Myocyte (in vitro differentiated cells): ENCODE results near the gene DHRS7. TPM values are rescaled to one million over a fixed set of nuclear protein-coding genes. Genes with fewer than 3 reads are reported as not detected.

Experiments
- DNase-seq: peaks from one replicate; pipeline ENCODE4 v3.0.0-alpha.2; 2012; ENCODE audit warnings: low read depth
- polyA plus RNA-seq: library from polyadenylated mRNA; unstranded; fragments of >200 nt; gene quantifications from one replicate; pipeline ENCODE4 v1.2.1, GENCODE V29; 2012; ENCODE audit warnings: missing spikeins
- total RNA-seq: library from RNA; depleted of rRNA; stranded (reverse); fragments of >200 nt; gene quantifications from 2 replicates; pipeline ENCODE4 v1.2.3, GENCODE V29; 2014

The DHRS7 gene
- total RNA-seq, result 84.1 and 92.1 TPM in 2 replicates
- polyA plus RNA-seq, result 68.1 TPM

- peak; percentile 89 for DNase-seq
Measured at GRCh38 chr14:60164712-60165546, at the start of gene DHRS7. Gene DHRS7, minus strand, starts transcription at chr14:60165398. Its CDS starts 89 bp downstream, at chr14:60165309.

GRCh38 chr14:60214415-60215126, 49.4 kb upstream of the DHRS7 start:
- no peak for DNase-seq

GRCh38 chr14:60214003-60214402, 48.8 kb upstream of the DHRS7 start:
- no peak for DNase-seq

GRCh38 chr14:60212503-60213371, 47.5 kb upstream of the DHRS7 start:
- DNase-seq, result no peak

- no peak for DNase-seq
Measured at GRCh38 chr14:60211153-60211552, 46.0 kb upstream of the DHRS7 start.

- no peak for DNase-seq
Measured at GRCh38 chr14:60210703-60211102, 45.5 kb upstream of the DHRS7 start.

GRCh38 chr14:60206837-60207533, 41.8 kb upstream of the DHRS7 start:
- DNase-seq, result no peak

GRCh38 chr14:60206249-60206670, 41.1 kb upstream of the DHRS7 start:
- no peak for DNase-seq

GRCh38 chr14:60204843-60205774, 39.9 kb upstream of the DHRS7 start:
- peak; percentile 85 for DNase-seq

- DNase-seq, result peak; percentile 17
Measured at GRCh38 chr14:60204104-60204842, 39.1 kb upstream of the DHRS7 start.

GRCh38 chr14:60199321-60199720, 34.1 kb upstream of the DHRS7 start:
- DNase-seq, result no peak

- DNase-seq, result no peak
Measured at GRCh38 chr14:60197629-60198303, 32.6 kb upstream of the DHRS7 start.

GRCh38 chr14:60196291-60196690, 31.1 kb upstream of the DHRS7 start:
- no peak for DNase-seq

- DNase-seq, result no peak
Measured at GRCh38 chr14:60195179-60195810, 30.1 kb upstream of the DHRS7 start.

GRCh38 chr14:60189923-60190840, 25.0 kb upstream of the DHRS7 start:
- no peak for DNase-seq

- no peak for DNase-seq
Measured at GRCh38 chr14:60188696-60189095, 23.5 kb upstream of the DHRS7 start.

GRCh38 chr14:60188115-60188514, 22.9 kb upstream of the DHRS7 start:
- peak; percentile 56 for DNase-seq
